CD4-positive, alpha-beta memory T cell (primary cell): ENCODE data around the gene TMEM178B. TPM values are rescaled to one million over a fixed set of nuclear protein-coding genes. Genes with fewer than 3 reads are reported as not detected.
"Not testable (repeated sequence)": the region's sequence is repeated elsewhere in the genome, so short reads cannot be mapped to it uniquely, and the experiment has no call there.

Source experiments
- CTCF ChIA-PET: fragments of 350-600 bp; sonication (Branson Sonifier 250); formaldehyde crosslinking; loops from one replicate; lab custom pipeline; 2021; ENCODE audit warnings: inconsistent platforms; ENCODE audit not compliant: partially characterized antibody; lab: Charles Lee
- POLR2A ChIA-PET: fragments of 350-600 bp; sonication (Branson Sonifier 250); formaldehyde crosslinking; loops from one replicate; lab custom pipeline; 2021; ENCODE audit not compliant: partially characterized antibody; lab: Charles Lee
- DNase-seq, 5 donors: peaks; one replicate each; pipeline versions ENCODE4 v3.0.0 to v3.0.0-alpha.2; 2020 to 2022; ENCODE audit warnings: mixed read lengths in 1 of 5
- H3K27ac ChIP-seq: one replicate; pipeline ENCODE4 v1.7.0; 2013; ENCODE audit warnings: low read depth, low read length
- H3K27me3 ChIP-seq: 2 replicates; pipeline ENCODE4 v1.7.0; 2013; ENCODE audit warnings: mild to moderate bottlenecking, low read length, moderate library complexity; ENCODE audit not compliant: insufficient read depth
- H3K36me3 ChIP-seq: 2 replicates; pipeline ENCODE4 v1.7.0; 2013; ENCODE audit warnings: mild to moderate bottlenecking, low read length, moderate library complexity; ENCODE audit not compliant: insufficient read depth
- H3K4me1 ChIP-seq: 2 replicates; pipeline ENCODE4 v1.7.0; 2013; ENCODE audit warnings: mild to moderate bottlenecking, low read length, moderate library complexity; ENCODE audit not compliant: insufficient read depth
- H3K4me3 ChIP-seq, 2 donors: one replicate each; pipeline ENCODE4 v1.7.0; 2013; ENCODE audit warnings: low read length in 2 of 2, mild to moderate bottlenecking in 1 of 2
- H3K9me3 ChIP-seq, 2 donors: one replicate each; pipeline ENCODE4 v1.7.0; 2013; ENCODE audit warnings: low read length in 2 of 2, control low read depth in 1 of 2; ENCODE audit not compliant: control insufficient read depth in 1 of 2
- H3K27ac Mint-ChIP-seq, 7 donors: one replicate each; pipeline ENCODE4 v1.8.0; 2020 to 2021; ENCODE audit warnings: mixed read lengths in 7 of 7, mild to moderate bottlenecking in 6 of 7, inconsistent platforms in 3 of 7, moderate library complexity in 3 of 7
- H3K27me3 Mint-ChIP-seq, 2 donors: one replicate each; pipeline ENCODE4 v1.8.0; 2020 to 2021; ENCODE audit warnings: mixed read lengths in 2 of 2
- H3K36me3 Mint-ChIP-seq, 2 donors: one replicate each; pipeline ENCODE4 v1.8.0; 2020 to 2021; ENCODE audit warnings: mixed read lengths in 2 of 2, inconsistent platforms in 1 of 2, mild to moderate bottlenecking in 1 of 2
- H3K4me1 Mint-ChIP-seq, 4 donors: one replicate each; pipeline ENCODE4 v1.8.0; 2020 to 2021; ENCODE audit warnings: mixed read lengths in 4 of 4, mild to moderate bottlenecking in 1 of 4
- H3K4me3 Mint-ChIP-seq, 8 donors: one replicate each; pipeline ENCODE4 v1.8.0; 2020 to 2021; ENCODE audit warnings: mixed read lengths in 8 of 8, mild to moderate bottlenecking in 7 of 8, moderate library complexity in 6 of 8, inconsistent platforms in 3 of 8
- H3K9me3 Mint-ChIP-seq, 8 donors: one replicate each; pipeline ENCODE4 v1.8.0; 2020 to 2021; ENCODE audit warnings: mixed read lengths in 8 of 8, mild to moderate bottlenecking in 5 of 8, inconsistent platforms in 3 of 8, moderate library complexity in 1 of 8
- intact Hi-C: fragments of 100-400 bp; cut with micrococcal nuclease; formaldehyde crosslinking; loops from one replicate; pipeline ENCODE4 v1.15.1; 2023
- polyA plus RNA-seq, 2 donors: library from polyadenylated mRNA; unstranded; fragments of 300-500 nt; fragmentation: Illumina TruSeq; gene quantifications; one replicate each; pipeline ENCODE4 v1.2.3, GENCODE V29; 2021
- total RNA-seq, 2 experiments: library from RNA; stranded (reverse); gene quantifications; one replicate each; pipeline ENCODE4 v1.2.3, GENCODE V29; 2021

The TMEM178B gene
- total and polyA plus RNA-seq, 4 experiments from 2014 or later, result 0.20 to 0.89 (median 0.49) TPM

DNA sequence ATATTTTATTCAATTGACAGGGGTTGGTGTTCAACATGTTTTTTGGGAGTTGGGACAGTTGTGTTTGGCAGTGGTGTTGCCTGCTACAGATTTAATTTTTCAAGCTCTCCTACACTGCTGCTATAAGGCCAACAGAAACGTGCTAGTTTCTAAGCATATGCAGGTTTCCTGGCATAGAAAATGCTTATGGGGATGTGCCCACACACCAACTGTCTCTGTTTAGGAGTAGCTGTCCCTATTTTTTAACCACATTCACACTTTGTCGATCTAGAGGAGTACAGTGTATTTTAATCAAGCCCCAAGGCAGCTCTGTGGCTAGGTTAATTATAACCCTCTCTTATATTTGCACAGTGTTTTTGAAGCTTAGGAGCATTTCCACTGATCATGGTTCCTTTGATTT is 28.6 kb downstream of the TMEM178B start:
- H3K36me3 ChIP-seq, result no peaks in the 10 kb centered on the region
- H3K4me3 Mint-ChIP-seq, result no peak overlapping the region
- H3K9me3 ChIP-seq, result no peaks in the 10 kb centered on the region
- CTCF ChIA-PET, result no interaction called here
- intact Hi-C loops, result no loop called here
- no peaks in the 10 kb centered on the region for H3K9me3 Mint-ChIP-seq
- no peak for DNase-seq
- H3K27me3 Mint-ChIP-seq, result peaks cover 1 to 4% of the 10 kb centered on the region in 2 donors
- no peak overlapping the region for H3K27ac Mint-ChIP-seq
- no peaks in the 10 kb centered on the region for H3K36me3 Mint-ChIP-seq
- H3K4me1 Mint-ChIP-seq, result no peaks in the 10 kb centered on the region
- H3K4me3 ChIP-seq, result no peak overlapping the region
- no peak overlapping the region for H3K27ac ChIP-seq
- no peaks in the 10 kb centered on the region for H3K4me1 ChIP-seq
- POLR2A ChIA-PET, result no interaction called here
- no peaks in the 10 kb centered on the region for H3K27me3 ChIP-seq

DNA sequence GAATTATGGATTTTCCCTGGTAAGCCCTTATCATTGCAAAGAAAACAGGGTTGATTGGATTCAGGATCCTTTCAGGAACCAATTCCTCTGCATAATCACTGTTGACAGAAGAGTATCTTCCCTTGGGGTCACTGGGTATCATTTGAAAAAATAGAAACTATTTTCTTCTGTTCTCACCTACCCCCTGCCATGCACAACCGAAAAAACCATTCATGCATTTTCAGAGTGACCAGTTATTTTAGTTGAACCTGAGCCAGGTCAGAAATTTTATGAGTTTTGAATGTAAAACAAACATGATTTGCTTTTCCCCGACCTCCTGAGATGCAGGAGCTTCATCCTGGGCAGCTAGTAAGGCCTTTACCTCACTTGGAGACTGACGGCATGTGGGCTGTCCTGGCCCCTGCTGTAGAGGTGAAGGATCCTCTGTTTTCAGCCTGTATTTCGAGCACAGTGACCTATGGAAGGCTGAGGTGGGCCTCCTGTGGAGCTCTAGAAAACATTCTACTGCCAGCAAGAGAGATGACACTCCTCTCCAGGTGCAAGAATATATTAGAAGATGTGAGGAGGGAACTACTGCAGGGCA is 30.1 kb downstream of the TMEM178B start:
- CTCF ChIA-PET, result no interaction called here
- H3K27ac Mint-ChIP-seq, result no peak overlapping the region

GRCh38 chr7:141113131-141113530 is 39.3 kb downstream of the TMEM178B start:
- H3K9me3 ChIP-seq, result no peaks in the 10 kb centered on the region
- POLR2A ChIA-PET, result no interaction called here
- no peaks in the 10 kb centered on the region for H3K4me1 ChIP-seq
- H3K27ac ChIP-seq, result no peak overlapping the region
- DNase-seq, result no peak
- no peaks in the 10 kb centered on the region for H3K36me3 ChIP-seq
- intact Hi-C loops, result no loop called here
- no peaks in the 10 kb centered on the region for H3K4me1 Mint-ChIP-seq
- peaks cover 0 to 8% of the 10 kb centered on the region in 2 donors for H3K27me3 Mint-ChIP-seq
- H3K4me3 Mint-ChIP-seq, result no peak overlapping the region
- no peaks in the 10 kb centered on the region for H3K36me3 Mint-ChIP-seq
- H3K27me3 ChIP-seq, result no peaks in the 10 kb centered on the region
- H3K4me3 ChIP-seq, result no peak overlapping the region
- H3K27ac Mint-ChIP-seq, result no peak overlapping the region
- H3K9me3 Mint-ChIP-seq, result peaks cover 0 to 6% (median 0%) of the 10 kb centered on the region in 8 donors
- CTCF ChIA-PET, result no interaction called here

More for the DNA sequence above, 30.1 kb downstream of the TMEM178B start:
- H3K27me3 ChIP-seq, result no peaks in the 10 kb centered on the region
- H3K36me3 ChIP-seq, result no peaks in the 10 kb centered on the region
- Mint-ChIP-seq H3K36me3 (no peaks in the 10 kb centered on the region), H3K27me3 (peaks cover 1 to 4% of the 10 kb centered on the region in 2 donors), H3K9me3 (no peaks in the 10 kb centered on the region), H3K4me3 (no peak overlapping the region), H3K4me1 (no peaks in the 10 kb centered on the region)
- POLR2A ChIA-PET, result no interaction called here
- H3K4me3 ChIP-seq, result no peak overlapping the region
- no peaks in the 10 kb centered on the region for H3K9me3 ChIP-seq
- no peaks in the 10 kb centered on the region for H3K4me1 ChIP-seq
- H3K27ac ChIP-seq, result no peak overlapping the region
- DNase-seq, result no peak
- intact Hi-C loops, result no loop called here

DNA sequence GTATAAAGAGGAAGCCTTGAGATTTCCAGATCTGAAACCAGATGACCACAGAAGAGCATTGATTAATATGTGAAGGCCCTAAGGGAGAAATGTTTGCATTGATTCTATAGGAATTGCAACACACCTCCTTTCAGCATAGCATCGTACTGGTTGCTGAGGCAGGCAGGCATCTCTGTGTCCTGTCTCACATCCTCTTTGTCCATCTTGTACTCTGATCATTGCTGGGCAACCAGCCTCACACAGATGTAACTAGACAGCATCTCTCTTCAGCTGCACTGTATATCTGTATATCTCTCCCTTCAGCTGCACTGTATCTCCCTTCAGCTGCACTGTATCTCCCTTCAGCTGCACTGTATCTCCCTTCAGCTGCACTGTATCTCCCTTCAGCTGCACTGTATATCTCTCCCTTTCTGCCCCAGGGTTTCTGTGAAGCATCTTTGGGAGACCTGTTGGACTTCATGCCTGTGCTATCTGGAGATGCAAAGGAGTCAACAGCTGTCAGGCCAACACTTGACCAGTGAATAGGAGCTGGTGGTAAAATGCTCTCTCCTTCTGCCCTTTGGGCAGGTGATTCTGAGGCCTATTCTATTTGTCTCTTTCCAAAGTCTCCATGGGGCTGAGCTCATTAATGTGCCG is 40.3 kb downstream of the TMEM178B start:
- Histone ChIP-seq H3K27ac (no peak overlapping the region), H3K4me1 (no peaks in the 10 kb centered on the region), H3K9me3 (no peaks in the 10 kb centered on the region), H3K36me3 (no peaks in the 10 kb centered on the region), H3K27me3 (no peaks in the 10 kb centered on the region), H3K4me3 (no peak overlapping the region)
- Mint-ChIP-seq H3K27me3 (peaks cover 0 to 8% of the 10 kb centered on the region in 2 donors), H3K4me3 (no peak overlapping the region), H3K4me1 (no peaks in the 10 kb centered on the region), H3K9me3 (peaks cover 0 to 6% (median 0%) of the 10 kb centered on the region in 8 donors), H3K27ac (no peak overlapping the region), H3K36me3 (no peaks in the 10 kb centered on the region)
- intact Hi-C loops, result no loop called here
- DNase-seq, result no peak
- CTCF ChIA-PET, result no interaction called here
- POLR2A ChIA-PET, result no interaction called here

- CTCF ChIA-PET, result no interaction called here
- POLR2A ChIA-PET, result no interaction called here
- intact Hi-C loops, result no loop called here
- Mint-ChIP-seq H3K36me3 (no peaks in the 10 kb centered on the region), H3K4me3 (no peak overlapping the region), H3K4me1 (no peaks in the 10 kb centered on the region), H3K27me3 (peaks cover 0 to 8% of the 10 kb centered on the region in 2 donors), H3K9me3 (peaks cover 0 to 6% (median 0%) of the 10 kb centered on the region in 8 donors), H3K27ac (no peak overlapping the region)
- no peak for DNase-seq
- Histone ChIP-seq H3K4me3 (no peak overlapping the region), H3K27me3 (no peaks in the 10 kb centered on the region), H3K36me3 (no peaks in the 10 kb centered on the region), H3K9me3 (no peaks in the 10 kb centered on the region), H3K27ac (no peak overlapping the region), H3K4me1 (no peaks in the 10 kb centered on the region)
These were observed 42.1 kb downstream of the TMEM178B start for GRCh38 chr7:141115965-141116364.

GRCh38 chr7:141116661-141117060 is 42.8 kb downstream of the TMEM178B start:
- H3K27ac ChIP-seq, H3K9me3 ChIP-seq, H3K4me3 Mint-ChIP-seq, H3K27me3 ChIP-seq, H3K4me1 ChIP-seq, H3K4me3 ChIP-seq, intact Hi-C loops, CTCF ChIA-PET, H3K36me3 ChIP-seq, H3K9me3 Mint-ChIP-seq, H3K4me1 Mint-ChIP-seq, DNase-seq, H3K36me3 Mint-ChIP-seq, H3K27ac Mint-ChIP-seq, POLR2A ChIA-PET: not testable (repeated sequence)
- H3K27me3 Mint-ChIP-seq, result peaks cover 2 to 11% of the 10 kb centered on the region in 2 donors

- CTCF ChIA-PET, result no interaction called here
- peaks cover 0 to 6% (median 0%) of the 10 kb centered on the region in 8 donors for H3K9me3 Mint-ChIP-seq
- Histone ChIP-seq H3K27ac (no peak overlapping the region), H3K4me1 (no peaks in the 10 kb centered on the region), H3K9me3 (no peaks in the 10 kb centered on the region), H3K27me3 (no peaks in the 10 kb centered on the region), H3K36me3 (no peaks in the 10 kb centered on the region), H3K4me3 (no peak overlapping the region)
- DNase-seq, result no peak
- peaks cover 3 to 11% of the 10 kb centered on the region in 2 donors for H3K27me3 Mint-ChIP-seq
- no peak overlapping the region for H3K4me3 Mint-ChIP-seq
- no peaks in the 10 kb centered on the region for H3K36me3 Mint-ChIP-seq
- POLR2A ChIA-PET, result no interaction called here
- no peak overlapping the region for H3K27ac Mint-ChIP-seq
- no peaks in the 10 kb centered on the region for H3K4me1 Mint-ChIP-seq
- intact Hi-C loops, result no loop called here
These were observed 44.9 kb downstream of the TMEM178B start for GRCh38 chr7:141118767-141119166.
